GM12878 (cell line): ENCODE results near the gene MACF1. TPM values are rescaled to one million over a fixed set of nuclear protein-coding genes. Genes with fewer than 3 reads are reported as not detected.
"Not testable (repeated sequence)": the region's sequence is repeated elsewhere in the genome, so short reads cannot be mapped to it uniquely, and the experiment has no call there.

Experiments used
- ATAC-seq: fragments of 200-7000 bp; cut with Tn5 transposase; 3 replicates; pipeline ENCODE4 v1.9.1; 2020; ENCODE audit warnings: mild to moderate bottlenecking, moderate library complexity
- BruUV-seq: library from RNA; stranded (reverse); fragments of 400-500 nt; replicated peaks from 2 replicates; lab custom pipeline; 2021; lab: Mats Ljungman, UMichigan
- CTCF ChIA-PET: fragments of 300-600 bp; sonication (Branson Sonifier 250); formaldehyde crosslinking; extraction: SDS; loops from one replicate; lab custom pipeline; 2021; ENCODE audit warnings: inconsistent platforms; lab: Yijun Ruan, JAX
- POLR2A ChIA-PET: fragments of 350-600 bp; formaldehyde crosslinking; extraction: SDS; loops from one replicate; lab custom pipeline; 2021; ENCODE audit warnings: inconsistent platforms; lab: Charles Lee
- RAD21 ChIA-PET: fragments of 300-600 bp; sonication (Branson Sonifier 250); formaldehyde crosslinking; loops from one replicate; lab custom pipeline; 2023; ENCODE audit warnings: antibody characterized with exemption; ENCODE audit not compliant: unreplicated experiment; lab: Charles Lee
- SMC1A ChIA-PET: fragments of 300-600 bp; sonication (Branson Sonifier 250); formaldehyde crosslinking; loops from one replicate; lab custom pipeline; 2023; ENCODE audit not compliant: unreplicated experiment, uncharacterized antibody; lab: Charles Lee
- DNase-seq: peaks from one replicate; pipeline ENCODE4 v3.0.0-alpha.2; 2011; ENCODE audit warnings: low read depth, low spot score
- FAIRE-seq: peaks from 3 replicates; lab custom pipeline; 2011; peaks lifted over from hg19 to GRCh38; lab: Jason Lieb, UNC
- H2AFZ ChIP-seq: 2 replicates; pipeline ENCODE4 v1.6.0; 2011; ENCODE audit warnings: low read depth, low read length, control low read depth; ENCODE audit not compliant: control insufficient read depth
- H3K27ac ChIP-seq: 2 replicates; pipeline ENCODE4 v1.5.1; 2011; ENCODE audit warnings: control low read depth; ENCODE audit not compliant: control insufficient read depth, insufficient read depth
- H3K27me3 ChIP-seq, 2 experiments: replicated peaks in 1 of 2; 2 replicates each; pipeline versions ENCODE4 v1.6.0 to v1.6.1; 2011; ENCODE audit warnings: low read length in 1 of 2; ENCODE audit not compliant: control insufficient read depth in 2 of 2, insufficient read depth in 2 of 2
- H3K36me3 ChIP-seq, 2 experiments: 2 replicates each; pipeline ENCODE4 v1.5.1; 2011; ENCODE audit warnings: low read length in 1 of 2; ENCODE audit not compliant: control insufficient read depth in 2 of 2, insufficient read depth in 2 of 2
- H3K4me1 ChIP-seq: 2 replicates; pipeline ENCODE4 v1.6.1; 2011; ENCODE audit warnings: mild to moderate bottlenecking, low read length, moderate library complexity, mixed read lengths; ENCODE audit not compliant: control insufficient read depth, insufficient read depth
- H3K4me2 ChIP-seq: 2 replicates; pipeline ENCODE4 v1.6.0; 2011; ENCODE audit warnings: control low read depth; ENCODE audit not compliant: control insufficient read depth, insufficient read depth
- H3K4me3 ChIP-seq: fragments of 200-600 bp; sonication (generic); 2 replicates; pipeline ENCODE4 v1.5.1; 2016
- H3K79me2 ChIP-seq: 2 replicates; pipeline ENCODE4 v1.6.0; 2011; ENCODE audit warnings: low read length; ENCODE audit not compliant: control insufficient read depth, insufficient read depth
- H3K9ac ChIP-seq: 2 replicates; pipeline ENCODE4 v1.8.0; 2011; ENCODE audit warnings: low read length, control low read depth, mixed read lengths; ENCODE audit not compliant: control insufficient read depth, insufficient read depth
- H3K9me3 ChIP-seq: replicated peaks from 3 replicates; pipeline ENCODE4 v1.5.1; 2011; ENCODE audit warnings: mild to moderate bottlenecking, low read length; ENCODE audit not compliant: control insufficient read depth, insufficient read depth
- H4K20me1 ChIP-seq: 2 replicates; pipeline ENCODE4 v1.6.0; 2011; ENCODE audit not compliant: control insufficient read depth, insufficient read depth
- ATF7 ChIP-seq: fragments of 450-650 bp; IDR thresholded peaks from 2 replicates; pipeline ENCODE4 v1.6.1; 2016; ENCODE audit warnings: low read depth, mild to moderate bottlenecking
- BCL11A ChIP-seq: IDR thresholded peaks from 2 replicates; pipeline ENCODE4 v1.6.1; 2011; ENCODE audit warnings: low read depth, low read length
- ESRRA ChIP-seq: IDR thresholded peaks from 2 replicates; pipeline ENCODE4 v1.6.1; 2012; ENCODE audit warnings: mild to moderate bottlenecking, low read length, improper control_type of control experiment
- FOS ChIP-seq: IDR thresholded peaks from 3 replicates; pipeline ENCODE4 v1.6.1; 2011; ENCODE audit warnings: borderline replicate concordance; ENCODE audit not compliant: insufficient read length; ENCODE audit errors: extremely low read depth
- IRF4 ChIP-seq: IDR thresholded peaks from 2 replicates; pipeline ENCODE4 v1.6.1; 2011; ENCODE audit warnings: low read depth, low read length
- RELA ChIP-seq: fragments of 450-650 bp; IDR thresholded peaks from 2 replicates; pipeline ENCODE4 v1.8.0; 2014; ENCODE audit warnings: borderline replicate concordance; ENCODE audit not compliant: partially characterized antibody
- ZNF217 ChIP-seq: fragments of 450-650 bp; IDR thresholded peaks from 2 replicates; pipeline ENCODE4 v1.6.1; 2017; ENCODE audit warnings: antibody characterized with exemption, mild to moderate bottlenecking
- WGBS: methylation state at CpG from one replicate; pipeline ENCODE4 v1.1.6; 2016; ENCODE audit warnings: low lambda C conversion rate; ENCODE audit not compliant: insufficient replicate concordance, insufficient coverage; ENCODE audit errors: missing lambda C conversion rate; 5-methylcytosine and 5-hydroxymethylcytosine counted together
- in situ Hi-C: fragments of 300-500 bp; cut with MboI; formaldehyde crosslinking; loops from 9 replicates; pipeline ENCODE4 v1.14.3; 2018; ENCODE audit warnings: mixed read lengths
- intact Hi-C: fragments of 100-400 bp; cut with micrococcal nuclease; formaldehyde crosslinking; loops from one replicate; pipeline ENCODE4 v1.14.2; 2022; ENCODE audit not compliant: unreplicated experiment
- polyA plus RNA-seq, 11 experiments: library from polyadenylated mRNA; depleted of rRNA in 4 of 11; unstranded in 6 of 11; stranded (reverse) in 5 of 11; fragments of >200 nt; fragmentation: Nextera tagmentation in 4 of 11; fragmentation: Illumina TruSeq in 1 of 11; extraction: Ambion mirVana in 4 of 11; extraction: Trizol in 1 of 11; gene quantifications; 1 replicate in 1 of 11; 2 replicates in 10 of 11; pipeline versions ENCODE4 v1.2.1 to v1.2.3, GENCODE V29; 2011 to 2016; ENCODE audit warnings: inconsistent platforms in 2 of 11, missing spikeins in 2 of 11, low read depth in 1 of 11
- total RNA-seq, 4 experiments: library from RNA; depleted of rRNA in 3 of 4; stranded (reverse); fragments of >200 nt in 3 of 4; fragmentation: Illumina TruSeq in 1 of 4; extraction: Trizol in 1 of 4; gene quantifications; 2 replicates each; pipeline versions ENCODE4 v1.2.1 to v1.2.3, GENCODE V29; 2013 to 2021
- TF ChIP-seq, protein P1 (sequence below): IDR thresholded peaks from 2 replicates; pipeline ENCODE4 v1.6.1; 2012; ENCODE audit warnings: low read depth, low read length, improper control_type of control experiment
- TF ChIP-seq, protein P2 (sequence below): fragments of 450-650 bp; formaldehyde crosslinking; IDR thresholded peaks from 2 replicates; pipeline ENCODE4 v1.4.0; 2020; ENCODE audit warnings: mild to moderate bottlenecking, moderate library complexity

Gene MACF1
- total and polyA plus RNA-seq, 10 of the 15 experiments (the other 5 are each of a cell fraction or from before 2014, with no cell fraction given) = 15.5 to 201 (median 76.9) TPM

DNA sequence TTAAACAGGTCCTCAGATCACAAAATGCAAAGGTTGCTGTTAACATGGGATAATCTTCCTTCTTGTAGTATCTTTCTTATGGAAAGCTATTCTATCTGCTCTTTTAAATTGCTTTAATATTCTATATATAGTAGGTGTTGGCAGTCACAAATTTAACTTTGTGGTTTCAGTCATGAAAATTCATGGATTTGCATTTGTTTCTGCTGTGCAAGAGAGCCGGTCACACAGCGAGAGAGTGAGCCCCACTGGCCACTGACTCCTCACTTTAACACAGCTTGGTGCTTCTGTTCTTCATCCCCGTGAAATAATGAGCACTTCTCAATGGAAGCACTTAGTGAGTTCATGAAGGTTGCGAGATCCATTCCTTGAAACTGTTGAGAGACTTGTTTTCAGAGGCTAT lies 268.8 kb downstream of the MACF1 start (continued):
- TF ChIP-seq, protein P1, sequence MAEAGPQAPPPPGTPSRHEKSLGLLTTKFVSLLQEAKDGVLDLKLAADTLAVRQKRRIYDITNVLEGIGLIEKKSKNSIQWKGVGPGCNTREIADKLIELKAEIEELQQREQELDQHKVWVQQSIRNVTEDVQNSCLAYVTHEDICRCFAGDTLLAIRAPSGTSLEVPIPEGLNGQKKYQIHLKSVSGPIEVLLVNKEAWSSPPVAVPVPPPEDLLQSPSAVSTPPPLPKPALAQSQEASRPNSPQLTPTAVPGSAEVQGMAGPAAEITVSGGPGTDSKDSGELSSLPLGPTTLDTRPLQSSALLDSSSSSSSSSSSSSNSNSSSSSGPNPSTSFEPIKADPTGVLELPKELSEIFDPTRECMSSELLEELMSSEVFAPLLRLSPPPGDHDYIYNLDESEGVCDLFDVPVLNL = no peak
- no peak for TF ChIP-seq ATF7
- TF ChIP-seq ZNF217 = no peak
- TF ChIP-seq RELA = no peak
- no peak for TF ChIP-seq FOS
- no peak for TF ChIP-seq BCL11A
- TF ChIP-seq, all 136 proteins: peak for 0

DNA sequence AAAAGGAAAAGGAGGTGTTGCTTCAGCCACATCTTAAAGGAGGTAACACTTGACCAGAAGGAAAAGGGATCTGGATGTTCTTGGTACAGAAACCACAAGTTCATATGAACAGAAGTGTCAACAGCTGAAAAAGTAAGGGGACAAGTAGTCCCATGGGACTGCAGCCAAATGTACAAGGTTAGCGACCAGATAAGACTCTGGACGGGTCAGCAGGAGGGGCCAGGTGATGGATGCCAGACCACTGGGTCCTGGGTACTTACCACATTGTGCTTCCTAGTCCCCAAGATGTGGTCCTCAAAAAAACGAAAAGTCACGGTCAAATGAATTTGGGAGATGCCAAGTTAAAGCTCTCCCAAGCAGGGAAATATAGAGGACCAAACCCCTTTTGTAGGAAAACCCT lies 270.3 kb downstream of the MACF1 start:
- Histone ChIP-seq H3K4me3 (no peak overlapping the region), H3K4me1 (no peaks in the 10 kb centered on the region), H3K79me2 (no peaks in the 10 kb centered on the region), H3K27ac (no peak overlapping the region), H4K20me1 (no peaks in the 10 kb centered on the region), H3K9me3 (no peaks in the 10 kb centered on the region), H3K27me3 (no peaks in the 10 kb centered on the region), H3K36me3 (peaks cover 0 to 5% of the 10 kb centered on the region in 2 experiments; a peak in 3 of 4 replicates), H2AFZ (no peak overlapping the region), H3K4me2 (no peak overlapping the region), H3K9ac (no peak overlapping the region)
- POLR2A ChIA-PET = interaction anchor here (0.7 kb wide), 1 partner anchor 237 kb away, joined by 6 read pairs; no protein-coding TSS in a partner anchor
- intact Hi-C loops (loop anchor here (5.0 kb wide), 1 partner anchor 62 kb away; no protein-coding TSS in a partner anchor), in situ Hi-C loops (no loop called here)
- ATAC-seq (no peak), DNase-seq (no peak), FAIRE-seq (no peak)
- CTCF ChIA-PET = interaction anchor here (1.0 kb wide), 1 partner anchor 19 kb away, joined by 4 read pairs; no protein-coding TSS in a partner anchor
- SMC1A ChIA-PET = no interaction called here
- BruUV-seq = no TSS peak
- 96% methylated on average over 4 of the region's 4 CpGs for WGBS
- RAD21 ChIA-PET = no interaction called here
- TF ChIP-seq IRF4 (no peak), ESRRA (no peak)
- TF ChIP-seq, protein P2, sequence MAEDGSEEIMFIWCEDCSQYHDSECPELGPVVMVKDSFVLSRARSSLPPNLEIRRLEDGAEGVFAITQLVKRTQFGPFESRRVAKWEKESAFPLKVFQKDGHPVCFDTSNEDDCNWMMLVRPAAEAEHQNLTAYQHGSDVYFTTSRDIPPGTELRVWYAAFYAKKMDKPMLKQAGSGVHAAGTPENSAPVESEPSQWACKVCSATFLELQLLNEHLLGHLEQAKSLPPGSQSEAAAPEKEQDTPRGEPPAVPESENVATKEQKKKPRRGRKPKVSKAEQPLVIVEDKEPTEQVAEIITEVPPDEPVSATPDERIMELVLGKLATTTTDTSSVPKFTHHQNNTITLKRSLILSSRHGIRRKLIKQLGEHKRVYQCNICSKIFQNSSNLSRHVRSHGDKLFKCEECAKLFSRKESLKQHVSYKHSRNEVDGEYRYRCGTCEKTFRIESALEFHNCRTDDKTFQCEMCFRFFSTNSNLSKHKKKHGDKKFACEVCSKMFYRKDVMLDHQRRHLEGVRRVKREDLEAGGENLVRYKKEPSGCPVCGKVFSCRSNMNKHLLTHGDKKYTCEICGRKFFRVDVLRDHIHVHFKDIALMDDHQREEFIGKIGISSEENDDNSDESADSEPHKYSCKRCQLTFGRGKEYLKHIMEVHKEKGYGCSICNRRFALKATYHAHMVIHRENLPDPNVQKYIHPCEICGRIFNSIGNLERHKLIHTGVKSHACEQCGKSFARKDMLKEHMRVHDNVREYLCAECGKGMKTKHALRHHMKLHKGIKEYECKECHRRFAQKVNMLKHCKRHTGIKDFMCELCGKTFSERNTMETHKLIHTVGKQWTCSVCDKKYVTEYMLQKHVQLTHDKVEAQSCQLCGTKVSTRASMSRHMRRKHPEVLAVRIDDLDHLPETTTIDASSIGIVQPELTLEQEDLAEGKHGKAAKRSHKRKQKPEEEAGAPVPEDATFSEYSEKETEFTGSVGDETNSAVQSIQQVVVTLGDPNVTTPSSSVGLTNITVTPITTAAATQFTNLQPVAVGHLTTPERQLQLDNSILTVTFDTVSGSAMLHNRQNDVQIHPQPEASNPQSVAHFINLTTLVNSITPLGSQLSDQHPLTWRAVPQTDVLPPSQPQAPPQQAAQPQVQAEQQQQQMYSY (CRISPR knock-in tag) = no peak

DNA sequence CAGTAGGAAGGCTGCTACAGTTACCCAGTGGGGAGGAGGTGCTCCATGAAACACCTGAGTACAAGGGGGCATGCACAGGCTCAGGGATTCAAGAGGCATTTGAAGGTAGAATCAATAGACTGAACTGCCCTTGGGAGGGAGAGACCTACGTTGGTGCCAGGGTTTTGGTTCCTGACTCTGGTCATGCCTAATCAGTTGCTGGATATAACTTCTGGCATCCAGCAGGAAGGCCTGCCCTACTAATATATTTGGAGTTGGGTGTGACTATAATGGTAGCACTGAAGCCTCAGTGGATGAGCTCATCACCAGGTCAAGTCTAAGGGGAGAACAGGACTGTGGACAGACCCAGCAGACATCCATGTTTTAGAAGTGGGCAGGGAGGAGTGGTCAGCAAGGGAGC lies 271.1 kb downstream of the MACF1 start:
- FAIRE-seq, in situ Hi-C loops, H4K20me1 ChIP-seq, H3K4me2 ChIP-seq, H3K4me1 ChIP-seq, SMC1A ChIA-PET, RAD21 ChIA-PET, H3K79me2 ChIP-seq, H3K27me3 ChIP-seq, H3K4me3 ChIP-seq, H3K9me3 ChIP-seq, BruUV-seq, H3K9ac ChIP-seq, POLR2A ChIA-PET, intact Hi-C loops, H2AFZ ChIP-seq, ATAC-seq, DNase-seq, H3K27ac ChIP-seq: not testable (repeated sequence)
- peaks cover 0 to 12% of the 10 kb centered on the region in 2 experiments; a peak in 2 of 4 replicates for H3K36me3 ChIP-seq
- WGBS = 0% methylated on average over 1 of the region's 1 CpG
- CTCF ChIA-PET = interaction anchor here (0.6 to 1.0 kb wide), 2 partner anchors 20 to 25 kb away, joined by 3 to 4 read pairs; no protein-coding TSS in a partner anchor
